Endothelial cell of umbilical vein (primary cell): ENCODE measurements around the gene PARD6G. TPM values are rescaled to one million over a fixed set of nuclear protein-coding genes. Genes with fewer than 3 reads are reported as not detected.

Experiments used
- BruUV-seq: library from RNA; stranded (reverse); fragments of 400-500 nt; replicated peaks from 2 replicates; lab custom pipeline; 2021; lab: Mats Ljungman, UMichigan
- CTCF ChIA-PET: fragments of 300-600, 350-600 bp; sonication (Branson Sonifier 250); formaldehyde crosslinking; loops from one replicate; lab custom pipeline; 2021; ENCODE audit warnings: antibody characterized with exemption, inconsistent platforms; lab: Charles Lee
- POLR2A ChIA-PET: fragments of 300-600, 350-600 bp; sonication (Branson Sonifier 250); formaldehyde crosslinking; loops from one replicate; lab custom pipeline; 2021; ENCODE audit warnings: antibody characterized with exemption, inconsistent platforms; lab: Charles Lee
- DNase-seq: peaks from one replicate; pipeline ENCODE4 v3.0.0-alpha.2; 2011; ENCODE audit warnings: low read depth, low spot score
- FAIRE-seq: peaks from 2 replicates; lab custom pipeline; 2011; peaks lifted over from hg19 to GRCh38; lab: Jason Lieb, UNC
- H2AFZ ChIP-seq: 2 replicates; pipeline ENCODE4 v1.6.0; 2012; ENCODE audit warnings: low read depth, low read length, control low read depth, inconsistent platforms
- H3K27ac ChIP-seq: 2 replicates; pipeline ENCODE4 v1.5.1; 2011; ENCODE audit warnings: low read depth, mild to moderate bottlenecking, control low read depth, low read length, moderate library complexity; ENCODE audit not compliant: insufficient read depth
- H3K27me3 ChIP-seq, 2 experiments: 2 replicates each; pipeline versions ENCODE4 v1.6.0 to v1.6.1; 2011; ENCODE audit warnings: low read length in 2 of 2, mixed read lengths in 1 of 2; ENCODE audit not compliant: control insufficient read depth in 2 of 2, insufficient read depth in 2 of 2
- H3K36me3 ChIP-seq, 2 experiments: 2 replicates in 1 of 2; 3 replicates in 1 of 2; pipeline ENCODE4 v1.5.1; 2011; ENCODE audit warnings: low read length in 2 of 2, mild to moderate bottlenecking in 1 of 2, moderate library complexity in 1 of 2; ENCODE audit not compliant: control insufficient read depth in 2 of 2, insufficient read depth in 2 of 2; ENCODE audit errors: extremely low read depth in 1 of 2
- H3K4me1 ChIP-seq: 3 replicates; pipeline ENCODE4 v1.5.1; 2011; ENCODE audit warnings: mild to moderate bottlenecking, low read length; ENCODE audit not compliant: control insufficient read depth, insufficient read depth; ENCODE audit errors: extremely low read depth
- H3K4me2 ChIP-seq: 2 replicates; pipeline ENCODE4 v1.6.1; 2011; ENCODE audit warnings: low read length, control low read depth, mixed read lengths; ENCODE audit not compliant: insufficient read depth
- H3K4me3 ChIP-seq, 3 experiments: fragments of 200-600 bp in 1 of 3; sonication (generic), shearing (Covaris generic) in 1 of 3; replicated peaks in 1 of 3; 2 replicates each; pipeline ENCODE4 v1.5.1; 2011 to 2016; ENCODE audit warnings: control low read depth in 3 of 3, low read length in 3 of 3, mild to moderate bottlenecking in 2 of 3, inconsistent platforms in 1 of 3, low read depth in 1 of 3, moderate library complexity in 1 of 3; ENCODE audit not compliant: insufficient read depth in 1 of 3
- H3K79me2 ChIP-seq: 2 replicates; pipeline ENCODE4 v1.6.0; 2012; ENCODE audit warnings: low read length, inconsistent platforms; ENCODE audit not compliant: control insufficient read depth, insufficient read depth
- H3K9ac ChIP-seq: replicated peaks from 2 replicates; pipeline ENCODE3; 2011; ENCODE audit warnings: low read length, control low read depth; ENCODE audit not compliant: insufficient read depth; ENCODE audit errors: extremely low read depth
- H3K9me1 ChIP-seq: replicated peaks from 3 replicates; pipeline ENCODE4 v1.6.0; 2011; ENCODE audit warnings: mild to moderate bottlenecking, low read length; ENCODE audit not compliant: control insufficient read depth, insufficient read depth; ENCODE audit errors: extremely low read depth
- H3K9me3 ChIP-seq: replicated peaks from 2 replicates; pipeline ENCODE4 v1.5.1; 2012; ENCODE audit warnings: low read length, inconsistent platforms; ENCODE audit not compliant: control insufficient read depth, insufficient read depth
- H4K20me1 ChIP-seq: replicated peaks from 2 replicates; pipeline ENCODE3; 2011; ENCODE audit warnings: mild to moderate bottlenecking, low read length; ENCODE audit not compliant: control insufficient read depth, insufficient read depth; ENCODE audit errors: extremely low read depth
- CTCF ChIP-seq, 2 donors: IDR thresholded peaks; 1 replicate in 1 of 2; 2 replicates in 1 of 2; pipeline ENCODE4 v1.5.1; 2011; ENCODE audit warnings: low read length in 2 of 2, mild to moderate bottlenecking in 2 of 2, moderate library complexity in 2 of 2, control low read depth in 1 of 2, inconsistent platforms in 1 of 2, low read depth in 1 of 2; ENCODE audit not compliant: insufficient read depth in 1 of 2; ENCODE audit errors: extremely low read depth in 1 of 2
- EZH2 ChIP-seq: IDR thresholded peaks from 2 replicates; pipeline ENCODE4 v1.6.1; 2012; ENCODE audit warnings: borderline replicate concordance, low read depth, mild to moderate bottlenecking, moderate library complexity, low read length, inconsistent platforms; ENCODE audit not compliant: severe bottlenecking
- FOS ChIP-seq: IDR thresholded peaks from 2 replicates; pipeline ENCODE4 v1.6.1; 2011; ENCODE audit warnings: mild to moderate bottlenecking, low read length, moderate library complexity, borderline replicate concordance; ENCODE audit not compliant: insufficient read depth
- GATA2 ChIP-seq: IDR thresholded peaks from 2 replicates; pipeline ENCODE4 v1.7.0; 2011; ENCODE audit warnings: low read depth, mild to moderate bottlenecking, moderate library complexity, mixed read lengths, low read length; ENCODE audit not compliant: insufficient read length, insufficient read depth
- JUN ChIP-seq: IDR thresholded peaks from 2 replicates; pipeline ENCODE4 v1.6.1; 2011; ENCODE audit warnings: borderline replicate concordance, low read depth; ENCODE audit not compliant: insufficient read length, insufficient read depth
- MYC ChIP-seq: IDR thresholded peaks from one replicate; pipeline ENCODE4 v1.6.1; 2011; ENCODE audit warnings: mild to moderate bottlenecking, low read depth, low read length
- POLR2A ChIP-seq: IDR thresholded peaks from 2 replicates; pipeline ENCODE4 v1.6.1; 2012; ENCODE audit warnings: low read depth, mild to moderate bottlenecking, control low read depth, low read length
- POLR2AphosphoS5 ChIP-seq: IDR thresholded peaks from 2 replicates; pipeline ENCODE4 v1.6.1; 2012; ENCODE audit warnings: low read depth, mild to moderate bottlenecking, control low read depth, low read length, moderate library complexity; ENCODE audit not compliant: insufficient read depth
- dilution Hi-C: fragments of 300-500 bp; cut with MboI; formaldehyde crosslinking; loops from one replicate; pipeline ENCODE4 v1.15.0; 2019; ENCODE audit warnings: low sequenced_read_pairs; ENCODE audit not compliant: extremely low pct_ligation_motif_present
- intact Hi-C: fragments of 100-400 bp; cut with micrococcal nuclease; formaldehyde crosslinking; loops from one replicate; pipeline ENCODE4 v1.10.0; 2022
- polyA plus RNA-seq, 4 experiments: library from polyadenylated mRNA; depleted of rRNA in 3 of 4; stranded (reverse) in 3 of 4; unstranded in 1 of 4; fragments of >200 nt; gene quantifications; 2 replicates each; pipeline versions ENCODE4 v1.2.1 to v1.2.3, GENCODE V29; 2011 to 2012; ENCODE audit warnings: missing spikeins in 1 of 4
- total RNA-seq: library from RNA; stranded (reverse); gene quantifications from 2 replicates; pipeline ENCODE4 v1.2.3, GENCODE V29; 2021
- TF ChIP-seq, protein P1 (sequence below): IDR thresholded peaks from 2 replicates; pipeline ENCODE4 v1.6.1; 2011; ENCODE audit not compliant: insufficient read depth, insufficient read length

The PARD6G gene
- total and polyA plus RNA-seq, 2 donors (not counting 3 experiments of a cell fraction or from before 2014, with no cell fraction given), result 1.2 to 1.8 TPM

DNA sequence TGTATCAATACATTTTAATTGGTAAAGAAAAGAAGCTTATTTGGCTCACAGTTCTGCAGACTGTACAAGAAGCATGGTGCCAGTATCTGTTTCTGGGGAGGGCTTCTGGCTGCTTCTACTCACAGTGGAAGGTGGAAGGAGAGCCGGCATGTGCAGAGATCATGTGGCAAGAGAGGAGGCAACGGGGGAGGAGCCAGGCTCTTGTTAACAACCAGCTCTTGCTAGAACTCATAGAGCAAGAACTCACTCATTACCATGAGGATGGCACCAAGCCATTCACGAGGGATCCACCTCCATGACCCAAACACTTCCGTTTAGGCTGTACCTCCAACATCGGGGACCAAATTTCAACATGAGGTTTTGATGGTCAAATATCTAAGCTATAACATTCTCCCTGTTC is 7.5 kb downstream of the PARD6G start:
- Histone ChIP-seq H3K27ac (no peak overlapping the region), H3K9ac (no peak overlapping the region), H4K20me1 (no peaks in the 10 kb centered on the region), H3K4me2 (no peak overlapping the region), H3K9me3 (no peaks in the 10 kb centered on the region), H3K4me1 (no peaks in the 10 kb centered on the region), H3K36me3 (no peaks in the 10 kb centered on the region), H3K27me3 (peaks cover under 1 to 2% of the 10 kb centered on the region in 2 experiments), H3K9me1 (no peaks in the 10 kb centered on the region), H3K4me3 (no peak overlapping the region), H3K79me2 (no peaks in the 10 kb centered on the region), H2AFZ (no peak overlapping the region)
- FAIRE-seq (no peak), DNase-seq (no peak)
- dilution Hi-C loops (no loop called here), intact Hi-C loops (no loop called here)
- ChIA-PET CTCF (interaction anchor here (1.2 to 2.0 kb wide), 5 partner anchors 9 to 81 kb away, joined by 3 to 6 read pairs (median 4); no protein-coding TSS in a partner anchor), POLR2A (no interaction called here)
- TF ChIP-seq GATA2 (no peak), CTCF (IDR thresholded peaks at IDR 0.05; ENCODE audit: extremely low read depth in 1 of 2, insufficient read depth in 1 of 2, low read depth in 1 of 2, low read length in 2 of 2) (no peak), POLR2AphosphoS5 (no peak), FOS (no peak), POLR2A (no peak), JUN (no peak), MYC (no peak), EZH2 (no peak)
- TF ChIP-seq, protein P1, sequence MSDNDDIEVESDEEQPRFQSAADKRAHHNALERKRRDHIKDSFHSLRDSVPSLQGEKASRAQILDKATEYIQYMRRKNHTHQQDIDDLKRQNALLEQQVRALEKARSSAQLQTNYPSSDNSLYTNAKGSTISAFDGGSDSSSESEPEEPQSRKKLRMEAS, result no peak
- no TSS peak for BruUV-seq
